ENCODE measurements around the gene TRIM7. TPM values are rescaled to one million over a fixed set of nuclear protein-coding genes. Genes with fewer than 3 reads are reported as not detected.
"Not testable (repeated sequence)": the region's sequence is repeated elsewhere in the genome, so short reads cannot be mapped to it uniquely, and the experiment has no call there.

Gene TRIM7
- total RNA-seq, 1 donor from 2014 or later: 4.0 TPM

GRCh38 chr5:181149806-181150733, 54.9 kb downstream of the TRIM7 start:
- Mint-ChIP-seq H3K27me3 (ENCODE audit: unreplicated experiment) (peaks cover 32% of the 10 kb centered on the region), H3K4me3 (ENCODE audit: unreplicated experiment) (no peak overlapping the region), H3K9me3 (ENCODE audit: unreplicated experiment) (peaks cover 5% of the 10 kb centered on the region), H3K36me3 (ENCODE audit: unreplicated experiment) (no peaks in the 10 kb centered on the region), H3K27ac (ENCODE audit: unreplicated experiment) (no peak overlapping the region), H3K4me1 (ENCODE audit: unreplicated experiment) (no peaks in the 10 kb centered on the region)
- no peak for TF ChIP-seq CTCF (IDR thresholded peaks at IDR 0.05)
- no peak for DNase-seq (ENCODE audit: extremely low spot score, unreplicated experiment)

GRCh38 chr5:181149355-181149754, 55.6 kb downstream of the TRIM7 start:
- H3K27ac Mint-ChIP-seq (ENCODE audit: unreplicated experiment): no peak overlapping the region
- no peak overlapping the region for H3K4me3 Mint-ChIP-seq (ENCODE audit: unreplicated experiment)
- H3K9me3 Mint-ChIP-seq (ENCODE audit: unreplicated experiment): peaks cover 5% of the 10 kb centered on the region
- peaks cover 32% of the 10 kb centered on the region for H3K27me3 Mint-ChIP-seq (ENCODE audit: unreplicated experiment)
- H3K36me3 Mint-ChIP-seq (ENCODE audit: unreplicated experiment): no peaks in the 10 kb centered on the region
- no peak for DNase-seq (ENCODE audit: extremely low spot score, unreplicated experiment)
- no peaks in the 10 kb centered on the region for H3K4me1 Mint-ChIP-seq (ENCODE audit: unreplicated experiment)
- no peak for TF ChIP-seq CTCF (IDR thresholded peaks at IDR 0.05)

GRCh38 chr5:181146927-181147636, 57.9 kb downstream of the TRIM7 start, which contains the start of gene OR2V2:
Gene OR2V2, plus strand, starts transcription at chr5:181147586. Its CDS starts 7,357 bp downstream, at chr5:181154943.
- not testable (repeated sequence) for H3K4me1 Mint-ChIP-seq (ENCODE audit: unreplicated experiment); H3K4me3 Mint-ChIP-seq (ENCODE audit: unreplicated experiment); H3K9me3 Mint-ChIP-seq (ENCODE audit: unreplicated experiment); H3K27ac Mint-ChIP-seq (ENCODE audit: unreplicated experiment); H3K36me3 Mint-ChIP-seq (ENCODE audit: unreplicated experiment); DNase-seq (ENCODE audit: extremely low spot score, unreplicated experiment)
- H3K27me3 Mint-ChIP-seq (ENCODE audit: unreplicated experiment): peaks cover 49% of the 10 kb centered on the region

GRCh38 chr5:181145133-181145532, 59.9 kb downstream of the TRIM7 start:
- no peak for DNase-seq (ENCODE audit: extremely low spot score, unreplicated experiment)
- no peak for TF ChIP-seq CTCF (IDR thresholded peaks at IDR 0.05)
- Mint-ChIP-seq H3K9me3 (ENCODE audit: unreplicated experiment) (no peaks in the 10 kb centered on the region), H3K36me3 (ENCODE audit: unreplicated experiment) (no peaks in the 10 kb centered on the region), H3K27ac (ENCODE audit: unreplicated experiment) (no peak overlapping the region), H3K4me1 (ENCODE audit: unreplicated experiment) (no peaks in the 10 kb centered on the region), H3K27me3 (ENCODE audit: unreplicated experiment) (peaks cover 53% of the 10 kb centered on the region), H3K4me3 (ENCODE audit: unreplicated experiment) (no peak overlapping the region)

Small RNAs within 50 kb of the gene (microRNA-seq; reads per million reads assigned to microRNA genes)
- gene MIR4638 (ENCODE audit: unreplicated experiment): not detected

Other genes with a start within 250 kb of the TRIM7 start
- gene BTNL3, start 216.3 kb downstream of the TRIM7 start, total RNA-seq: not detected in 2 replicates
- gene BTNL9, start 164.9 kb downstream of the TRIM7 start, total RNA-seq: not detected in 2 replicates
- gene OR2V1, start 74.0 kb downstream of the TRIM7 start, total RNA-seq: not detected in 2 replicates
- not detected in 2 replicates for gene OR2V2, start 57.6 kb downstream of the TRIM7 start, total RNA-seq
- gene TRIM41, start 18.1 kb upstream of the TRIM7 start, total RNA-seq: 25.2 and 27.1 TPM in 2 replicates
- 1,869 and 1,921 TPM in 2 replicates for gene RACK1, start 38.7 kb upstream of the TRIM7 start, total RNA-seq
- 12.8 and 13.7 TPM in 2 replicates for gene TRIM52, start 55.9 kb upstream of the TRIM7 start, total RNA-seq
- not detected in 2 replicates for gene OR4F3, start 162.1 kb upstream of the TRIM7 start, total RNA-seq

All from osteocyte (in vitro differentiated cells).